IPS-11a (cell line): ENCODE results near the gene FIZ1.

Experiments
- H3K4me3 ChIP-seq: one replicate; pipeline ENCODE4 v1.5.1; 2013; ENCODE audit warnings: low read depth, low read length, control low read depth

Gene FIZ1

GRCh38 chr19:55636723-55637122 is 37.4 kb upstream of the FIZ1 start:
- no peak overlapping the region for H3K4me3 ChIP-seq

- peak overlapping the region; percentile 99 for H3K4me3 ChIP-seq
These were observed 36.6 kb upstream of the FIZ1 start for GRCh38 chr19:55635856-55636440.

GRCh38 chr19:55635334-55635717 is 36.0 kb upstream of the FIZ1 start:
- H3K4me3 ChIP-seq = peak overlapping the region; percentile 99

- H3K4me3 ChIP-seq = no peak overlapping the region
These were observed 34.5 kb upstream of the FIZ1 start for GRCh38 chr19:55633861-55634260.

- no peak overlapping the region for H3K4me3 ChIP-seq
These were observed 33.1 kb upstream of the FIZ1 start for GRCh38 chr19:55632463-55632834.

- no peak overlapping the region for H3K4me3 ChIP-seq
These were observed 27.0 kb upstream of the FIZ1 start for GRCh38 chr19:55626350-55626749.

- no peak overlapping the region for H3K4me3 ChIP-seq
These were observed 25.6 kb upstream of the FIZ1 start for GRCh38 chr19:55625004-55625326.

GRCh38 chr19:55624109-55625003 is 25.0 kb upstream of the FIZ1 start, which contains the start of gene ZNF784:
TSS of gene ZNF784 (minus strand) at chr19:55624566. CDS start at chr19:55624561, 5 bp downstream.
- H3K4me3 ChIP-seq = peak within 1 kb of the TSS; percentile 30

GRCh38 chr19:55623561-55623960 is 24.2 kb upstream of the FIZ1 start:
- peak overlapping the region; percentile 21 for H3K4me3 ChIP-seq

GRCh38 chr19:55623130-55623529 is 23.8 kb upstream of the FIZ1 start:
- H3K4me3 ChIP-seq = no peak overlapping the region

- no peak overlapping the region for H3K4me3 ChIP-seq
These were observed 23.1 kb upstream of the FIZ1 start for GRCh38 chr19:55622242-55622969.

- H3K4me3 ChIP-seq = no peak overlapping the region
These were observed 22.4 kb upstream of the FIZ1 start for GRCh38 chr19:55621673-55622231.

GRCh38 chr19:55621205-55621672 is 21.9 kb upstream of the FIZ1 start:
- H3K4me3 ChIP-seq = no peak overlapping the region

GRCh38 chr19:55620410-55621204 is 21.3 kb upstream of the FIZ1 start:
- no peak overlapping the region for H3K4me3 ChIP-seq

- H3K4me3 ChIP-seq = no peak overlapping the region
These were observed 20.0 kb upstream of the FIZ1 start for GRCh38 chr19:55619286-55619685.

GRCh38 chr19:55618426-55618825 is 19.1 kb upstream of the FIZ1 start:
- no peak overlapping the region for H3K4me3 ChIP-seq

GRCh38 chr19:55617426-55617825 is 18.1 kb upstream of the FIZ1 start:
- no peak overlapping the region for H3K4me3 ChIP-seq

GRCh38 chr19:55616395-55616875 is 17.1 kb upstream of the FIZ1 start:
- no peak overlapping the region for H3K4me3 ChIP-seq

- no peak overlapping the region for H3K4me3 ChIP-seq
These were observed 16.5 kb upstream of the FIZ1 start for GRCh38 chr19:55615543-55616394.
